HG03565 (cell line): ENCODE results near the gene TMEM88.
A peak's percentile ranks its signal among the peaks of the same experiment; 100 is the strongest.
"Not testable (repeated sequence)": the region's sequence is repeated elsewhere in the genome, so short reads cannot be mapped to it uniquely, and the experiment has no call there.

Source experiments
- ATAC-seq: cut with Tn5 transposase; IDR thresholded peaks from one replicate; pipeline ENCODE4 v1.9.1; 2021; ENCODE audit warnings: mild to moderate bottlenecking, moderate library complexity; ENCODE audit not compliant: unreplicated experiment

Gene TMEM88

DNA sequence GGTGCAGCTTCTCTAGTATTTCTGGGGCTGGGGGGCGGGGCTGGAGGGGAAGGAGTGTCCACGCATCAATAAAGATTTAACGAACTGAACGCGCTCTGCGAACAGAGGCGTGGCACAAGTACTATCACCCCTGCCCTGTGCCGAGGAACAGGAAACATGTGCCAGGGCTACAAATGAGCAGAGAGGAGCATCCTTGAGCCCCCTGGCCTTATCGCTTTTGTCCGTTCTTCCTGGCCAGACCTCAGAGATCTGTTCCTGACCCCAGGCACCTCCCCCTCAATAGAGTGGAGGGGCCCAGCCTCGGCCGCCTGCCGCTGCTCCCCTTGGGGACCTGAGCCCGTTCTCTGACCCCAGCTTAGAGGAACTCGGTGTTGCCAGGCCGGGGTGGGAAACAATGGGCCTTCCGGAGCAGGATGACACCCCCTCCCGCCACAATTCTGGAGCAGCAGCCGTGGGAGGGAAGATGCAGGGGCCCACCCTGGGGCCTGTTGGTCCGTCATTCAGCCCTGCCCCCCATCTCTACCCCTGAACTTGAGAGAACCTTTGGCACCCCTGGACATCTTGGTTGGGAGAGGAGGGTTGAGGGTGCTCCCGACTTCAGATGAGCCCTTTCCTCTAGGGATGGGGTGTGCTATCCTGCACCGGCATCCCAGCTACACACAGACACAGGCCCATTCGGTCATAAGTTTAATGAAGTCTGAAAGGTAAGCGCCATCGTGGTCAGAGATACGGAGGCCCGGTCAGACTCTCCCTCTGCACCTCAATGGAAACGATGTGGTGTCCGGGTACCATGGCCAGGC, 1.3 kb downstream of the TMEM88 start:
- ATAC-seq, result no peak

DNA sequence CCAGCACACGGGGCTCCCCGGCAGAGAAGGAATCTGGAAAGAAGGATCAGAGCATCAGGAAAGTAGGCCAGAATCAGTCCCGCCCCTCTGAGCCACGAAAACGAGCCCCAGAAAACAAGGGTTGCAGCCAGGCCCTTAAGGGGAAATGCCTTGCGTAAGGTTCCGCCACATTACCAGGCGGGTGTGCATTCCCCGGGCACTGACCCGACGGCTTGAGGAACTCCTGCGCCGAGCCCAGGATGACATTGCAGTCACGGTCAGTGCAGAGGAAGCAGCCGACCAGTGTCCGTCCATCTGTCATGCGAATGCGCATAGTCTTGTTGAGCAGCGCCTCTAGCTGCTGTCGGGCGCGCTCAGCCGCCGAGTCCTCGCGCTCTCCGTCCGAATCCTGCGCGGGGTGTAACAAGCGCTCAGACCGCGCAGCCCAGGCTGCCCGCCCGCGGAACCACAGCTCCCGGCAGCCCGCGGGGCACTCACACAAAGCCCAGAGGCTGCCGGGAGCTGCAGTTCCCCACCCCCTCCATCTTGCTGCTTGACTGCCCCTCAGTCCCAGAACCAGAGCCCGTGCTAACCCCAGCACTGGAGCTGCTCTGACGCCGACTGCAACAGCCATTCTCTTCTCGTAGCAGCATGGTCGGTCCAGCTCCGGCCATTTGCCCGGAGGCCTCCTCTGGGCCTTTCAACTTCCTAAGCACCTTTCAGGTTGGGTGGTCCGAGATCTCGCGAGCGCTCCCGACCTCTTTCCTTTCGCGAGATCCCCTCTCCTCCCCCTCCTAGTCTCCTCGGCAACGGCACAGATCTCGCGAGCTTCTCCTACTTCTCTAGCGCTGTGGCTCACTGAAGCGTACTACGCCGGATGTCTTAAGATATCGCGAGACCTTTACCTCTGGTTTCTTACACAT, 2.2 kb downstream of the TMEM88 start, which contains the start of gene NAA38:
Gene NAA38 (minus strand): TSS at position 749 of the 902 bp plus-strand sequence. CDS start 96 bp downstream, at position 653.
- ATAC-seq, result peak; percentile 60

DNA sequence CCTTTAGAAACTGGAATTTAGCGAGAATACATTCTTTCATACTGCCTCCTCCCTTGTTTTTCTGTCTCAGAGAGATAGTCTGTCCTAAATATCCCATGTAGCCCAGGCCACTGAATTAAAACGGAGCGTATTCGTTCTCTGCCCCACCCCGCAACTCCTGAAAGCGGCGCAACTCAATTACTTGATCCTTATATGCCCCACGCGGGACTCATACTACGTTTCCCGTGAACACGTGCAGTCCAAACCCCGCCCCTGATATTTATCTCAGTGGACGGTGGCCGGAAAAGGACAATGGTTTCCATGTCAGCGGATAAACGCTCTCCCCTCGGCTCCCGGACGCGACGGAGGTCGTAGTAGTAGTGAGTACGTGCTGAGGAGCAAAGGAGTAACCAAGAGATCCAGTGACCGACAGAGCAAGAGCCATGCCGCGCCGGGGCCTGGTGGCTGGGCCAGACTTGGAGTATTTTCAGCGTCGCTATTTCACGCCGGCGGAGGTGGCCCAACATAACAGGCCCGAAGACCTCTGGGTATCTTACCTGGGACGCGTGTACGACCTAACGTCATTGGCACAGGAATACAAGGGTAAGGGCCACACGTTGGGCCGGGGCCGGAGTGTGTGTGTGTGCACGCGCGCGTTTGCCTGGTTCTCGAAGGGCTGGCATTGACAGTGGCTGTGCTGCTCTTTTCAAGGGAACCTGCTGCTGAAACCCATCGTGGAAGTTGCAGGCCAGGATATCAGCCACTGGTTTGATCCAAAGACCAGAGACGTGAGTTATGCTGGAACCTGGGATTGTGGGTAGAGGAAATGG, 3.1 kb downstream of the TMEM88 start, which contains the start of gene CYB5D1:
Gene CYB5D1 (plus strand): TSS at position 291 of the 809 bp plus-strand sequence. CDS start 132 bp downstream, at position 423.
- ATAC-seq, result peak; percentile 23

DNA sequence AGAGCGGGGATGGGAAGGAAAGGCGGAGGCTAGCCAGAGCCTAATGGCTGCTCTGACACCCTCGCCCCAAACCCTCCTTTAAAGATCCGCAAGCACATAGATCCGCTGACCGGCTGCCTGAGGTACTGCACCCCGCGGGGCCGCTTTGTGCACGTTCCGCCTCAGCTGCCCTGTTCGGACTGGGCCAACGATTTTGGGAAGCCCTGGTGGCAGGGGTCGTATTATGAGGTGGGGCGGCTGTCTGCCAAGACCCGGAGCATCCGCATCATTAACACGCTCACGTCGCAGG, 3.6 kb downstream of the TMEM88 start:
- no peak for ATAC-seq

DNA sequence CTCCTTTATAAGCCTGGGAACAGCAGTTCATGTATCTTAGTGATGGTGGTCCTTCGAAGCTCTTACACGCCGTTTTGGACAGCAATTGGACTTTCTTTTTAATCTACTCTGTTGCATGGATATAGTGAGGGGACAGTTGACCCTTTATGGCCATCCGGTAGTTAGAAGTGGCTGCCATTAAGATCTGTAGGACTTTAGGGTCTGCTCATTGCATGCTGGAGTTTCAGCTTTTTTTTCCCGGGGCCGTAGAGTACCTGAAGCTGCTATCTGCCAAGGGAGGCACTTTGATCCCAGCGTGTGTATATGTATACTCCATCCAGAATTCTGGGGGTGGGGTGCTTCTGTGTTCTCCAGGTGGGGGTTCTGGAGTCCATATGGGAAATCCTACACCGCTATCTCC, 4.2 kb downstream of the TMEM88 start:
- no peak for ATAC-seq

DNA sequence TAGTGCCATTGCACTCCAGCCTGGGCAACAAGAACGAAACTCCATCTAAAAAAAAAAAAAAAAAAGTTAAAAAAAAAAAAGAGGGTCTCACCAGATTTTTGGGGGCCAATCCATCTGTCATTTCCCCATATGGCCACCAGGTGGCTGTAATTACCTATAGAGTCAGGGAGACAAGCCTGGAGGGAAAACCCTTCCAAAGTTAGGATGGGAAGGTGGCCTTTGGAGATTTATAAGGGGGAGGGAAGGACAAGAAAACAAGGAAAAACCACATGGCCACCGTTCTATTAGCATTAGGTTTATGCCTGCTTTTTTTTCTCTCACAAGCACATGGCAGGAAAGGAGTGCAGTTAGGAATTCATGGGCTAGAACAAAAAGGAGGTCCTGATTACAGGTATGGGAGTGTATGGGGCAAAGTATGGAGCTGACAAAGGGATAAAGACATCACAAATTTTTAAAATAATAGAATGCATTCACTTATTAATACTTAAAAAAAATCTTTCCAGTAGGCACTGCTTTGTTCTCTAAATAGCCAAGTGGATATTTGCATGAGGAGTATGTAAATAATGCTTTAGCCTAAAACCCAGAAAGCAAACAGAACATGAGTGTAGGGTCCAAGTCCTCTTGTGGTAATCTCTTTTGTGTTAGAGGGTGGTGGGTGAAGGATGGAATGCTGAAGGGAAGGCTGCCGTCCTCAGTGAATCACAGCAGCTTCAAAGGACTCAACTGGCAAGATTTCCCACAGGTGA, 8.0 kb downstream of the TMEM88 start:
- ATAC-seq, result no peak

DNA sequence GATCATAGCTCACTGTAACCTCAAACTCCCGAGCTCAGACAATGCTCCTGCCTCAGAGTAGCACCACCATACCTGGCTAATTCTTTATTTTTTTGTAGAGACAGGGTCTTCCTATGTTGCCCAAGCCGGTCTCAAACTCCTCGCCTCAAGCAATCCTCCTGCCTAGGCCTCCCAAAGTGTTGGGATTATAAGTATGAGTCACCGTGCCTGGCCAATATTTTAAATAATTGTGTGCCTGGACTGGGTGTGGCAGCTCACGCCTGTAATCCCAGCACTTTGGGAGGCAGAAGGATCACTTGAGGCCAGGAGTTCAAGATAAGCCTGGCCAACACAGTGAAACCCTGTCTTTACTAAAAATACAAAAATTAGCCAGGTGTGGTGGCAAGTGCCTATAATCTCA, 9.5 kb downstream of the TMEM88 start:
- not testable (repeated sequence) for ATAC-seq

DNA sequence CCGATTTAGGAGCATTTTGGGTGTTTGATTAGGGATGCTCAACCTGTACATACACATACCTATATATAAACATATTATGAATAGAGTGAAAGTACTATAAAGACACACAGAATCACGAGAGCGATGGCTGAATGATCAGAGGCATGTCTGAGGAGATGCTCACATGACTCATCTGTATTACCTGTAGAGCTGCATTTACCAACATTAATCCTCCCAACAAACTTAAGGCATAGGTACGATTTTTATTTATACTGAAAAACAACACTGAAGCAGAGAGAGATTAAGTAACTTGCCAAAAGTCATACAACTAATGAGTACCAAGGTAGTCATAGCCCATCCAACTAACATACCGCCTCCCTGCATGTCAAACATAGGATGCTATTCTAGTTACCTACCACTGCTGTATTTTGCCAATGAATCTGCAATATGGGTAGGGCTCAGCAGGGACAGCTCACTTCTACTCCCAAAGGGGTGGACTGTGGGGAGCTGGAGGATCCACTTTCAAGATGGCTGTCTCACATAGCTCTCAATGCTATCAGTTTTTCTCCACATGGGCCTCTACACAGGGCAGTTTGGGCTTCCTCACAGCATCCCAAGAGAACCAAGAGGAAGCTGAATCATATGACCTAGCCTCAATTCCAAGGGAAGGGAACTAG, 10.3 kb downstream of the TMEM88 start:
- ATAC-seq, result no peak

DNA sequence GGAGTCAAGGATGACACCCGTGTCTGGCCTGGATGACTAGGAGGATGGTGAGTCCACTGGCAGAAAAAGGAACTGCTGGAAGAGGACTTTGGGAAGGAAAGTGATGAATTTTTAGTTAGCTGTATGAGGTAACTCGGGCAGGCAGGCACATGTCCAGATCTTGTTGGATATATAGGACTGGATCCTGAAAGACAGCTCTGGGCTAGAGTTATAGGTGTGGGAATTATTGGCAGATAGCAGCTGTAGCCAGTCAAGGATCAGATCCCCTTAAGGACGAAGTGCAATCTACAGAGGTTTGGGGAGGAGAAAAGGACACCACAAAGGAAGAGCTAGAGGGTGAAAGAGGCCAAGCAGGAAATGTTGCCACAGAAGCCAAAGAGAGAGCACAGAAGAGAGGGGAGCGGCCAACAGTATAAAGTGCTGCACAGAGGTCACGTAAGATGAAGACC, 13.0 kb downstream of the TMEM88 start:
- no peak for ATAC-seq

DNA sequence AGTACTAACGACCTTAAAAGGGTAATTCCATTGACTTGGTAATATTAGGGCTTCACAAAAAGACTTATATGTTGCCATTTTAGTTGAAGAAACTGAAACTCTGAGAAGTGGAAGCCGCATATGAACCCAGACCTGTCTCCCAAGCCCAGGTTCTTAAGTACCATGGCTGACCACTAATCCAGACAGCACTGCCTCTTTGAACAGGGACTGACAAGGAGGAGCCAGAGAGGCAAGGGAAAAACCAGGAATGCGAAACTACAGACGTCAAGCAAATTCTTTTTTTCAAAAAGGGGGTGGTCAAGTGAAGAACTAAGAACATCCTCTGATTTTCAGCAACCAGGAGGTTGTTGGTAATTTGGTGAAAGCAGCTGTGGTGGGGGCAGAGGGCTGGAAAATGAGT, 18.2 kb downstream of the TMEM88 start:
- no peak for ATAC-seq

DNA sequence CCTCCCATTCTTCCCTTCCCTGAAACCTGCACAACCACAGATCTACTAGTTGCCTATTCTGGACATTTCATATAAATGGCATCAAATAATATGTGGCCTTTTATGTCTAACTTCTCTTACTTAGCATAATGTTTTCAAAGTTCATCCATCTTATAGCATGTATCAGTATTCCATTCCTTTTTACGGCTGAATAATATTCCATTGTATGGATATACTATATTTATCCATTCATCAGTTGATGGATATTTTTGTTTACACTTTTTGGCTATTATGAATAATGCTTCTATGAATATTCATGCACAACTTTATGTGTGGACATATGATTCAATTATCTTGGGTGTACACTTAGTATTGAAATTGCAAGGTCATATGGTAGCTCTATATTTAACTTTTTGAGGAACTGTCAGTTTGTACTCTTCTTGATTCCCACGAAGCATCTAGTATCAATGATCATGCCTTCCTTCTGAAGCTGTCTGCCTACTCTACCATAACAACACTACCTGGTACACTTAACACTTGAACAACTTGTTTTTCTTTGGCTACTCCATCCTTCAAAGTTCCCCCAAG, 21.0 kb downstream of the TMEM88 start:
- ATAC-seq, result no peak

DNA sequence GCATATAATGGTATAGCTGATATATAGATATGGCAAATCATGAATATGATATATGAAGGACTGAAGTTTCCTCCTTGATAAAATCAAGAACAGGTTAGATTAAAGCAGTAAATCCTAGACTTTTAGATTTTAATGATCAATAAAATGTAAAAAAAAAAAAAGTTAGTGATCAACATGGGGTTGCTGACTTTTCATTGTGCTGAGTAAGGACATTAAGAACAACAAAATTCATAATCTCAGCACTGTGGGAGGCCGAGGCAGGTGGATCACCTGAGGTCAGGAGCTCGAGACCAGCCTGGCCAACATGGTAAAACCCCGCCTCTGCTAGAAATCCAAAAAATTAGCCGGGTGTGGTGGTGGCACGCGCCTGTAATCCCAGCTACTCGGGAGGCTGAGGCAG, 23.4 kb downstream of the TMEM88 start:
- ATAC-seq, result no peak

DNA sequence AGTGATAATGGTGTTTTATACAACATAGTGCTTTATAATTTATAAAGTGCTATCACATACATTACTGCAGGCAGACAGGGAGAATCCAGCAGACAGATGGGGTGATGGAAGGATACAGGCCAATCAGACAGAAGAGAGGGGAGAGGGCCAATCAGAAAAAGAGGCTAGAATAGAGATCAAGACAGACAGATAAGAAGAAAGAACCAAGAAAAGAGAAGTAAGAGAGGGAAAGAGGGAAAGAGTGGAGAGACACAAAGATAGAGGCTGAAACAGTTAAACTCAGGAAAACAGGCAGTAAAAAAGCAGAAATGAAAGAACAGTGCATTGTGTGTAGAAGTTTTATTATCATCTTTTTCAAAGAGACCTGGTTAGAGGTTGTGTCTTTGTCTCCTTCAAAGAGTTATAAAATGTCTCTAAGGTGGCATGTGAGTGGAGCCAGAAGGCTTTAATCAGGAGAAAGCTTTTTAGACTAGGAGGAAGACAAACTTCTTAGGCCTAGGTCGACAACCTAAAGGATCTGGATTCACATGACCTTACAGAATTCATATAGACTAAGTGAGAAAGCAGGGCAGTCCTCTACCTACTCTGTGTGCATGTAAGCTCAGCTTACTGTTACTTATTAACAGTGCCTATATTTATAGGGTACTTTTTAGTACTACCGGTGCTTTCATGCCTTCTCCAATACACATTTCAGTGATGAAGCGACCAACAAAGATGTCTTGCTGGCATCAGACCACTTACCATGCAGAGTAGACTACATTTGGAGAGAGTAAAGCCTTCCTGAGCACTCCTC, 25.4 kb downstream of the TMEM88 start:
- no peak for ATAC-seq

DNA sequence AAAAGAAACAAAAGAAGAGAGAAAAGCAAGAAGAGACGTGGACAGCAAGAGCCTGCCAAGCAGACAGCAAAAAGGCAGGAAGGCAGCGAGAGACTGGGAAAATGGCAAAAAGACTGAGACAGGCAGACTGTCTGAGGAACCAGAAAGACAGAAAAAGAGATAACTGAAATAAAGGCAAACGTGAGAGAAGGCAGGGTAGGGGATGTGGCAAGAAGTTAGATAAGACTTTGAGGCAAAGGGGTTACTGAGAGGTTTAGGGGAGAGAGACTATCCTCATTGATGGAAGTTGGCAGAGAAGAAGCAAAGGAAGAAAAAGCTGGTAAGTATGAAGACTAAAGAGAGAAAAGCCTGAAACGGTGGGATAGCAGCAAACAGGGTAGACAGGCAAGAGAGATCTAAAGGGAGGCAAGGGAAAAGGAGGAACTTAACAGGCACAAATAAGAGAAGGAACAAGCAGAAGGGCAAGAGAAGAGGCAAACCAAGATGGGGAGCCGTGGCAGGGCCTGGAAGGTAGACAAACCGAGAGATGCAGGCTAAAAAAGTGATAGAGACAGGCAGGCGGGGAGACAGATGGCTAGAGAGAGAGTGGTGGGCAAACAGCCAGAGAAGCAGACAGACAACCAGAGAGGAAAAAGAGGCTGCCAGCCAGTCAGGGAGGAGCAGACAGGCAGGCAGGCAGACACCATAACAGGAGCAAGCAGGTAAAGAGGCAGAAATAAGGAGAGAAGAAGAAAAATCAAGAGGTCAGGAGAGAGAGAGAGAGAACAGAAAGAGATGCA, 26.6 kb downstream of the TMEM88 start:
- ATAC-seq, result no peak

DNA sequence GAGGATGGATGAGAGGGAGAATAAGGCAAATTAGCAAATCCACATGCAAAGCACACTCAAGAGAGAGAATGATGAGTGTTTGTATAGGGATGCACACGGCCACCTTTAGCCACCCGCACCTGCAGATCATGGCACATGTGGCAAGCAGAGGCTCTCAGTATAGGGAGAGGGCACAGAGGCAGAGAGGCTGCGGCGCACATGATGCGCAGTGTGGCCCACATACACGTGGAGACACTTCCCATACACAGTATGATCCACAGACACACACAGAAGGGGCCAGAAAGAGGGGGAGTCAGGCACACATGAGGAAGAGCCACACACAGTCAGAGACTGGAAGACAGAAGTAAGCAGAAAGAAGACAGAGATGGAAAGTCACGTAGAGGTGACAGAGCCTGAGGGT, 27.2 kb downstream of the TMEM88 start:
- ATAC-seq, result no peak

DNA sequence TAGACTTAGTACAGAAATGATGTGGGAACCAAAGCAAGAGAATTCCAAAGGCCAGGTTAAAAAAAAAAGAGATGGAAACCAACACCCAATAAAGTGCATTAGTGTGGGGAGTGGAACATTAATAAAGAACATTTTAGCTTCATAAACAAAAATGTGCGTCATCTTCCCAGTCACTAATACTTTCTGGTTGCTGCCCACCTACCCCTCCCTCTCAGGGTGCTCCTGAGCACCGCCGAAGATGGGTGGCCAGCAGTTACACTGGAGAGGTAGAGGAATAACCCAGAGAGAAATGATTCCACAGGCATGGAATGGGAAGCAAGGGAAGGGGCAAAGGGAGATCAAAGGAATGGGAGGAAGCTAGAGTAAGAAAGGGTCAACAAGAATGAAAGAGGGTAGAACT, 27.8 kb downstream of the TMEM88 start:
- no peak for ATAC-seq

DNA sequence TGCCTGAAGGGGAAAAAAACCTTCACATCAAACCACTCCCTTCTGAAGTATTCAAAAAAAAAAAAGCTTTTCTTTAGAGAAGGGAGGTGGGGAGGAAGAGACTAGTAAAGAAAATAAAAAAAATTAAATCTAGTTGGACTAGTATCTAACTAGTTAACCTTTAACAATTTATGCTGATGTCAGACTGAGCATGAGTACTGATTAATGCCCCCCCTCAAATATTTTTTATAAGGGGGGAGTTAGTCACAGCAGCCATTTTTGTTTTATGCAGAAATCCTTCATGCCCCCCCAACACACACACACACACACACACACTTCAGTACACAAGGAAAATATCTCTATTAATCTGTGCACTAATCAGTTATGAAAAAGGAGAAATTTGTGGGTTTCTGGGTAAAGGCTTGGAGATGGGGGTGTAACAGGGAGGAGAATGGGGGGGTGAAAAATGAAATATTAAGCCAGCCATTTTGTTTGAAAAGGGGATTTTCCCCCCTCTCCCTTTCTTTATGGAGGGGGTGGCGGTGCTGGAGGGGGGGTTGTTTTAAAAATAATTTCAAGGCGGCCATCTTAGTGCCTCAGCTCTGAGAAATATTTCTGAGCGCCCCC, 29.0 kb downstream of the TMEM88 start:
- ATAC-seq, result no peak
